ENCODE results near the gene FDPS. TPM values are rescaled to one million over a fixed set of nuclear protein-coding genes. Genes with fewer than 3 reads are reported as not detected.

The FDPS gene
- total RNA-seq, 1 experiment from 2014 or later: 301 TPM

DNA sequence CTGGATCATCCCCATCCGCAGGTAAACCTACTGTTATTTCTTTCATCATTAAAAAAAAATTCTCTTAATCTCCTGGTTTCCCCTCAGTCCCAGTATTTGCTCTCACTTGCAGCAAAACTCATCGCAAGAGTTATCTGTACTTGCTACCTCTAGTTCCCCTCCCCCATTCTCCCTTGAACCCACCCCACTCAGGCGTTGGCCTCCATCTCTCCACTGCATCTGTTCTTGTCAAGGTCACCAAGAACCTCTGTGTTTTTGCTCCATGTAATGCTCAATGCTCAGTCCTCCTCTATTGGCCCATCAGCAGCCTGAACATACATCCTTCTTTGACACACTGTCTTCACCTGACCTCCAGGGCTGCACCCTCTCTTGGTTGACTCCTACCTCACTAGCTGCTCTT lies 12.0 kb upstream of the FDPS start:
- Histone ChIP-seq H3K4me1 (ENCODE audit: insufficient read depth, low read length) (no peaks in the 10 kb centered on the region), H3K9ac (ENCODE audit: low read length) (no peak overlapping the region), H3K9me3 (ENCODE audit: low read length) (no peaks in the 10 kb centered on the region), H2AFZ (ENCODE audit: low read length) (no peak overlapping the region), H3K4me3 (ENCODE audit: low read length) (no peak overlapping the region), H3K27ac (ENCODE audit: low read length) (no peak overlapping the region), H3K36me3 (ENCODE audit: low read depth, low read length) (no peaks in the 10 kb centered on the region), H3F3A (ENCODE audit: low read length, unreplicated experiment) (no peaks in the 10 kb centered on the region), H3K9me2 (replicated peaks; ENCODE audit: low read length) (no peaks in the 10 kb centered on the region), H3K27me3 (ENCODE audit: low read length) (no peaks in the 10 kb centered on the region), H3K79me2 (ENCODE audit: low read length) (no peaks in the 10 kb centered on the region), H3K4me2 (ENCODE audit: low read length) (no peak overlapping the region), H4K20me1 (ENCODE audit: low read length) (no peaks in the 10 kb centered on the region)
- DNase-seq (no peak), ATAC-seq (no peak)
- ChIA-PET POLR2A (ENCODE audit: unreplicated experiment) (no interaction called here), CTCF (no interaction called here)
- intact Hi-C loops (cut with micrococcal nuclease): no loop called here
- BruUV-seq (replicated peaks): no TSS peak
- no peak for TF ChIP-seq EZH2phosphoT487 (IDR thresholded peaks at IDR 0.05; ENCODE audit: borderline replicate concordance, low read length)
- TF ChIP-seq, protein P1, sequence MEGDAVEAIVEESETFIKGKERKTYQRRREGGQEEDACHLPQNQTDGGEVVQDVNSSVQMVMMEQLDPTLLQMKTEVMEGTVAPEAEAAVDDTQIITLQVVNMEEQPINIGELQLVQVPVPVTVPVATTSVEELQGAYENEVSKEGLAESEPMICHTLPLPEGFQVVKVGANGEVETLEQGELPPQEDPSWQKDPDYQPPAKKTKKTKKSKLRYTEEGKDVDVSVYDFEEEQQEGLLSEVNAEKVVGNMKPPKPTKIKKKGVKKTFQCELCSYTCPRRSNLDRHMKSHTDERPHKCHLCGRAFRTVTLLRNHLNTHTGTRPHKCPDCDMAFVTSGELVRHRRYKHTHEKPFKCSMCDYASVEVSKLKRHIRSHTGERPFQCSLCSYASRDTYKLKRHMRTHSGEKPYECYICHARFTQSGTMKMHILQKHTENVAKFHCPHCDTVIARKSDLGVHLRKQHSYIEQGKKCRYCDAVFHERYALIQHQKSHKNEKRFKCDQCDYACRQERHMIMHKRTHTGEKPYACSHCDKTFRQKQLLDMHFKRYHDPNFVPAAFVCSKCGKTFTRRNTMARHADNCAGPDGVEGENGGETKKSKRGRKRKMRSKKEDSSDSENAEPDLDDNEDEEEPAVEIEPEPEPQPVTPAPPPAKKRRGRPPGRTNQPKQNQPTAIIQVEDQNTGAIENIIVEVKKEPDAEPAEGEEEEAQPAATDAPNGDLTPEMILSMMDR (conservative IDR thresholded peaks at IDR 0.05; ENCODE audit: low read depth, low read length): no peak
- no peak for TF ChIP-seq EZH2 (IDR thresholded peaks at IDR 0.05; ENCODE audit: low read length, unreplicated experiment)

DNA sequence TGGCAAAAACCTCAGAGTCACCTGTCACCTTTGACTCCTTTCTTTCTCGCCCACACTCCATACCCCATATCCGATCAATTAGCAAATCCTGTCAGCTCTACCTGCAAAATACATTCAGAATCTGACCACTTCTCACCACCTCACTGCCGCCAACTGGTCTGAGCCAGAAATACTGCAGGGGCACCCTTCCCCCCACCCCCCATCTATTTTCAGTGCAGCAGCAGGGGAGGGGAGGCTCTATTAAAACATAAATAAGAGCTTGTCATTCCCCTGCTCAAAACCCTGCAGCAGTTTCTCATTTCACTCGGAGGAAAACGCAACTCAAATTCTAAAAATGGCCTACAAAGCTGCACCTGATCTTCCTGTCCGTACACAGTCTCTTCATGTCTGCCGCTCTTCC lies 11.3 kb upstream of the FDPS start:
- TF ChIP-seq, protein P1 (conservative IDR thresholded peaks at IDR 0.05; ENCODE audit: low read depth, low read length): no peak
- TF ChIP-seq EZH2phosphoT487 (IDR thresholded peaks at IDR 0.05; ENCODE audit: borderline replicate concordance, low read length) (no peak), EZH2 (IDR thresholded peaks at IDR 0.05; ENCODE audit: low read length, unreplicated experiment) (no peak)
- no peaks in the 10 kb centered on the region for H4K20me1 ChIP-seq (ENCODE audit: low read length)
- no peak for DNase-seq
- no peaks in the 10 kb centered on the region for H3K79me2 ChIP-seq (ENCODE audit: low read length)
- no peaks in the 10 kb centered on the region for H3K9me2 ChIP-seq (replicated peaks; ENCODE audit: low read length)
- no peaks in the 10 kb centered on the region for H3K27me3 ChIP-seq (ENCODE audit: low read length)
- H3F3A ChIP-seq (ENCODE audit: low read length, unreplicated experiment): no peaks in the 10 kb centered on the region
- BruUV-seq (replicated peaks): no TSS peak
- H3K36me3 ChIP-seq (ENCODE audit: low read depth, low read length): no peaks in the 10 kb centered on the region
- no peak overlapping the region for H3K9ac ChIP-seq (ENCODE audit: low read length)
- no peak overlapping the region for H3K27ac ChIP-seq (ENCODE audit: low read length)
- ChIA-PET CTCF (no interaction called here), POLR2A (ENCODE audit: unreplicated experiment) (no interaction called here)
- intact Hi-C loops (cut with micrococcal nuclease): no loop called here
- H2AFZ ChIP-seq (ENCODE audit: low read length): no peak overlapping the region
- no peak overlapping the region for H3K4me3 ChIP-seq (ENCODE audit: low read length)
- no peaks in the 10 kb centered on the region for H3K4me1 ChIP-seq (ENCODE audit: insufficient read depth, low read length)
- no peaks in the 10 kb centered on the region for H3K9me3 ChIP-seq (ENCODE audit: low read length)
- no peak for ATAC-seq
- H3K4me2 ChIP-seq (ENCODE audit: low read length): no peak overlapping the region

DNA sequence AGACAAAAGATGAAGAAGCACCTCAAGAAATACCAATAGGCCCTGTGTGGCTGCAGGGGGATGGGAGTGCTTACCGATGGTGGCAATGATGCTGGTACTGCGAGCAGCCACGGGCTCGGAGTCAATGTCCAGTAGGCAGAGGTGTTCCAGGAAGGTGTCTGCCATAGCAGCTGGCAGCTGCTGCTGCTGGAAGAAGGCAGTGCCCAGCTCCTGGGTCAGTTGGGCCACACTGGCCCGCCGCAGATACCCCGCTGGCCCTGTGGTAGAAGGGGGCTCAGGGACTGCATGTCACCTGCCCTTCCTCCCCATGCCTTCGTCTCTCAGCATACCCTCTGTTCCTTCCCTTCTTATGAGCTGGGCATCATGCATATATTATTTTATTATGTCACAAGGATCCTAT lies 8.6 kb upstream of the FDPS start:
- DNase-seq: no peak
- no peak overlapping the region for H3K9ac ChIP-seq (ENCODE audit: low read length)
- no TSS peak for BruUV-seq (replicated peaks)
- ChIA-PET CTCF (interaction anchor here (0.5 to 0.6 kb wide), 2 partner anchors 56 to 177 kb away, joined by 3 read pairs; no protein-coding TSS in a partner anchor), POLR2A (ENCODE audit: unreplicated experiment) (no interaction called here)
- no peak overlapping the region for H3K4me2 ChIP-seq (ENCODE audit: low read length)
- no peaks in the 10 kb centered on the region for H3K79me2 ChIP-seq (ENCODE audit: low read length)
- TF ChIP-seq EZH2 (IDR thresholded peaks at IDR 0.05; ENCODE audit: low read length, unreplicated experiment): no peak
- TF ChIP-seq EZH2phosphoT487 (IDR thresholded peaks at IDR 0.05; ENCODE audit: borderline replicate concordance, low read length): no peak
- TF ChIP-seq, protein P1 (conservative IDR thresholded peaks at IDR 0.05; ENCODE audit: low read depth, low read length): no peak
- no peaks in the 10 kb centered on the region for H3K9me2 ChIP-seq (replicated peaks; ENCODE audit: low read length)
- H3F3A ChIP-seq (ENCODE audit: low read length, unreplicated experiment): no peaks in the 10 kb centered on the region
- no peak overlapping the region for H2AFZ ChIP-seq (ENCODE audit: low read length)
- no peaks in the 10 kb centered on the region for H4K20me1 ChIP-seq (ENCODE audit: low read length)
- H3K36me3 ChIP-seq (ENCODE audit: low read depth, low read length): no peaks in the 10 kb centered on the region
- intact Hi-C loops (cut with micrococcal nuclease): no loop called here
- H3K9me3 ChIP-seq (ENCODE audit: low read length): no peaks in the 10 kb centered on the region
- no peak overlapping the region for H3K4me3 ChIP-seq (ENCODE audit: low read length)
- no peak overlapping the region for H3K27ac ChIP-seq (ENCODE audit: low read length)
- no peaks in the 10 kb centered on the region for H3K27me3 ChIP-seq (ENCODE audit: low read length)
- H3K4me1 ChIP-seq (ENCODE audit: insufficient read depth, low read length): no peaks in the 10 kb centered on the region
- ATAC-seq: no peak
